Fibroblast of the aortic adventitia (primary cell): Measurements from ENCODE around the gene IRS2. TPM values are rescaled to one million over a fixed set of nuclear protein-coding genes. Genes with fewer than 3 reads are reported as not detected.

Source experiments
- DNase-seq: peaks from one replicate; pipeline ENCODE4 v3.0.0-alpha.2; 2010; ENCODE audit warnings: low read depth
- H3K4me3 ChIP-seq: 2 replicates; pipeline ENCODE4 v1.5.1; 2011; ENCODE audit warnings: low read depth, mild to moderate bottlenecking, control low read depth, low read length, moderate library complexity
- total RNA-seq: library from RNA; depleted of rRNA; stranded (reverse); fragments of >200 nt; gene quantifications from 2 replicates; pipeline ENCODE4 v1.2.3, GENCODE V29; 2012; ENCODE audit warnings: low replicate concordance
- TF ChIP-seq, protein P1 (sequence below): IDR thresholded peaks from 2 replicates; pipeline ENCODE4 v1.5.1; 2011; ENCODE audit warnings: mild to moderate bottlenecking, low read length, control low read depth, inconsistent platforms; ENCODE audit not compliant: insufficient read depth

Gene IRS2
- total RNA-seq, 1 donor, result 4.3 TPM

DNA sequence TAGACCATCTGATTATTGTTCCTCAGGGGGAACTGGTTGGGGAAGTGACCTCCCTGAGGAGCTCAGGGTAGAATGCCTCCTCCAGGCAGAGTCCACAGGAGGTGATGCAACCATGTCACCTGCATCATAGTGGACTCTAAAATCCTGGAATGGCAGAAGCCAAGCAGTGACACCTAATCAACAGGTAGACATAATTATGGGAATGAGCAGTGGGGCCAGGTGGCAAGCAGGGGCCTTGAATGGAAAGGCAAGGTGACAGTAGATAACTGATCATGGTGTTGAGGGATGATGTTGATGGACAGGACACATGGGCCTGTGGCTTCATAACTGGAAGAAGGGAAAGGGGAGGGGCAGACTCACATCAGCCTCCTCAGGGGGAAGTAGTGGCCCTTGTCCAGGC, 27.3 kb upstream of the IRS2 start:
- no peak for DNase-seq
- H3K4me3 ChIP-seq, result no peak overlapping the region
- TF ChIP-seq, protein P1, sequence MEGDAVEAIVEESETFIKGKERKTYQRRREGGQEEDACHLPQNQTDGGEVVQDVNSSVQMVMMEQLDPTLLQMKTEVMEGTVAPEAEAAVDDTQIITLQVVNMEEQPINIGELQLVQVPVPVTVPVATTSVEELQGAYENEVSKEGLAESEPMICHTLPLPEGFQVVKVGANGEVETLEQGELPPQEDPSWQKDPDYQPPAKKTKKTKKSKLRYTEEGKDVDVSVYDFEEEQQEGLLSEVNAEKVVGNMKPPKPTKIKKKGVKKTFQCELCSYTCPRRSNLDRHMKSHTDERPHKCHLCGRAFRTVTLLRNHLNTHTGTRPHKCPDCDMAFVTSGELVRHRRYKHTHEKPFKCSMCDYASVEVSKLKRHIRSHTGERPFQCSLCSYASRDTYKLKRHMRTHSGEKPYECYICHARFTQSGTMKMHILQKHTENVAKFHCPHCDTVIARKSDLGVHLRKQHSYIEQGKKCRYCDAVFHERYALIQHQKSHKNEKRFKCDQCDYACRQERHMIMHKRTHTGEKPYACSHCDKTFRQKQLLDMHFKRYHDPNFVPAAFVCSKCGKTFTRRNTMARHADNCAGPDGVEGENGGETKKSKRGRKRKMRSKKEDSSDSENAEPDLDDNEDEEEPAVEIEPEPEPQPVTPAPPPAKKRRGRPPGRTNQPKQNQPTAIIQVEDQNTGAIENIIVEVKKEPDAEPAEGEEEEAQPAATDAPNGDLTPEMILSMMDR, result no peak

DNA sequence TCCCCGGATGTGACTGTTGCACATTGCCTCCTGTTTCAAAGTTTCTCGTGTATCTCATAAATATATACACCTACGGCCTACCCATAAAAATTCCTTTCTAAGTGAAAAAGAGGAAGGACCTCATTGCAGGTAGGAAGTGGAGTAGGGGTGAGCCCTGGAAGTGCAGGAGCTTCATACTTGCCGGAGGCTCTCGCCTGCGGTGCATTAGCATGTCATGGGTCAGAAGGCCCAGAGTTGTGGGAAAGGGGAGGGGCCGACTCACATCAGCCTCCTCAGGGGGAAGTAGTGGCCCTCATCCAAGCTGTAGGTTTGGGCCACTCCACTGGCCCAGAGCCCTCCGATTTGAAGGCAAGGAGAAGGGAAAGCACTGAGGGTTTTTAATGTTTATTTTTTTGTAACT, 26.0 kb upstream of the IRS2 start:
- DNase-seq, result no peak
- H3K4me3 ChIP-seq, result no peak overlapping the region
- TF ChIP-seq, protein P1, result no peak

DNA sequence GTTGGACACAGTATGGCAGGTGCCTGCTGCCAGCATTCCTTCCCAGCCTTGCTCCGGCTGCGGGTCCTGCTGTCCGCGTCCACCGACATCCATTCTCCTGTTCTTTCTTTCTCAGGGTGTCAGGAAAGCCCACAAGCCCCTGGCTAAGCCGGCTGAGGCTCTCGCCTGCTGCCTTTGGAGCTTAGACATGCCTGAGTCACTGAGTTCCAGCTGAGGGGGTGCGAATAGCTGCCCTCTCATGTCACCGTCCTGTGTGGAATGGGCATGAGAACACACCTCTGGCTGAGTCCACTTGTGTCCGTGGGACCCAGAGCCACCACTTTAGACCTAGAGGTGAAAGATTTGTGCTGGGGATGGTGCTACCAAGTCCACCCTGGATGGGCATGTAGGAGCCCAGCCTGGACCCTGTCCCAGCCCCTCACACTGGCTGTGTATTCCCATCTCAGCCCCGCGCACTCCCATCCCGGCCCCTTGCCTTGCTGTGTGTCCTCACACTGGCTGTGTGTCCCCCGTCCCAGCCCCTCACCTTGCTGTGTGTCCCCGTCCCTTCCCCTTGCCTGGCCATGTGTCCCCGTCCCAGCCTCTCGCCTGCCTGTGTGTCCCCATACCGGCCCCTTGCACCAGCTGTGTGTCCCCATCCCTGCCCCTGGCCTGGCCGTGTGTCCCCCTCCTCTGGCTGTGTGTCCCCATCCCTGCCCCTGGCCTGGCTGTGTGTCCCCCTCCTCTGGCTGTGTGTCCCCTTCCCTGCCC, 24.6 kb upstream of the IRS2 start:
- no peak for DNase-seq
- TF ChIP-seq, protein P1, result no peak
- no peak overlapping the region for H3K4me3 ChIP-seq

DNA sequence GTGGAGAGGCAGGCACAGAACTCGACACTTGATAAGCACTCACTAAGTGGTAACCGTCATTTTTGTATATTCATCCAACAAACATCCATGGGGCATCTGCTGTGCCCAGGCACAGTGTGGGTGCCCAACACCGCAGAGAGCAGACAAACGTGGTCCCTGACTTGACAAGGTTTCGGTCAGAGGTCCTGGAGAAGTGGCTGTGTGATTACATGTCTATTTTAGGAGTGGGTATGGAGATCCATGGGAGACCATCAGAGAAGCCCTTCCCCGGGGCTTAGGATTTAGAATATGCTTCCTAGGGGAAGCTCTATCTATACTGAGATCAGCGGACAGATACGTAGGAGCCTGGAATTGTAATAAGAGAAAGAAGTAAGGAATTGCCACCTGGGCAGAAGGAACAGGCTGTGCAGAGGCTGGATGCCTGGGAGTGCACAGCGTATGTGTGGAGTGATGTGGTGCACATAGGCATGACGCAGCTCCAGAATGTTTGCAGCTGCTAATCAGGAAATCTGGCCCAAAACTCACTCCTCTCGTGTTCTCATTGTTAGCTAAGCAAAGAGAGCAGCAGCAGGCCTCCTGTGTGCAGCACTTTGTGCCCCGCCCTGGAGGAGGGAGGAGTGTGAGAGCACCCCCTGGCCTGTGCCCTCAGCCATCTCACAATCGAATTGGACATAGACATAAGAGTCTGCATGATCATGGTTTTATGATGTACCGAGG, 23.0 kb upstream of the IRS2 start:
- no peak overlapping the region for H3K4me3 ChIP-seq
- no peak for DNase-seq
- TF ChIP-seq, protein P1, result no peak

DNA sequence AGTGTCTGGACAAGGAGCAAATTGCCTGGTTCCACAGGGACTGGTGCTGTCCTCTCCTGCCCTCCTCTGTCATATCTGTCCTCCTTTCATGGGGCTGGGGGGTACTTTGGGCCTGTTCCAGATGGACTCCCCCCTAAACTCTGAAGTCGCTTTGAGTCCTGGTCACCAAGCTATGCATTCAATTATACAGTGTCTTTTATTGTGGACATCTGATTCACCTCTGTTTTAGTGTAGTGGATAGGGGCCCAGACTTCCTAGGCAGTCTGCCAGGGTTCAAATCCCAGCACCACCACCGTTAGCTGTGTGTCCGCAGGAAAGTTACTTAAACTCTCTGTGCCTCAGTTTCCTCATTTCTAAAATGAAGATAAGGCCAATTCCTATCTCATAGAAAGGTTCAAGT, 21.0 kb upstream of the IRS2 start:
- TF ChIP-seq, protein P1, result no peak
- DNase-seq, result no peak
- H3K4me3 ChIP-seq, result no peak overlapping the region

DNA sequence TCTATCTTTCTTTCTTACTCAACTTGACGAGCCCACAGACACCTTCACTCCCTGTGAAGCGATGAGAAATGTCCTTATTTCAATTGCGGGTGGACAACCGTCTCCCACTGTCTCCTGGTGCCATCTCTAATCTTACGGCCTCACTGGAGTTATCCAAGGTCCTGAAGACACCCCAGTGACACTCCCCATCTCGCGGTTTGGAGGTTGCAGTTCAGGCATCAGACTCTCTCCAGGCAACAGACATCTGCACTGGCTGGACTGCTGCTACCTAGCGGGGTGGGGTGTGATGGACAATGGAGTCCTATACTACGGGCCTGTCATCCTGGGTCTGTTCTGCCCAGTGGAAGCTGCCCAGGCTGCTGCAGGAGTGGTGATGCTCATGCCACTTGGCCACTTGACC, 18.3 kb upstream of the IRS2 start:
- no peak overlapping the region for H3K4me3 ChIP-seq
- no peak for DNase-seq
- TF ChIP-seq, protein P1, result no peak
